ENCODE measurements around the gene NR6A1. TPM values are rescaled to one million over a fixed set of nuclear protein-coding genes. Genes with fewer than 3 reads are reported as not detected.

The NR6A1 gene
- total and polyA plus RNA-seq, 2 of the 13 experiments (the other 11 are each of a cell fraction or from before 2014, with no cell fraction given), result 28.1 to 31.5 TPM

DNA sequence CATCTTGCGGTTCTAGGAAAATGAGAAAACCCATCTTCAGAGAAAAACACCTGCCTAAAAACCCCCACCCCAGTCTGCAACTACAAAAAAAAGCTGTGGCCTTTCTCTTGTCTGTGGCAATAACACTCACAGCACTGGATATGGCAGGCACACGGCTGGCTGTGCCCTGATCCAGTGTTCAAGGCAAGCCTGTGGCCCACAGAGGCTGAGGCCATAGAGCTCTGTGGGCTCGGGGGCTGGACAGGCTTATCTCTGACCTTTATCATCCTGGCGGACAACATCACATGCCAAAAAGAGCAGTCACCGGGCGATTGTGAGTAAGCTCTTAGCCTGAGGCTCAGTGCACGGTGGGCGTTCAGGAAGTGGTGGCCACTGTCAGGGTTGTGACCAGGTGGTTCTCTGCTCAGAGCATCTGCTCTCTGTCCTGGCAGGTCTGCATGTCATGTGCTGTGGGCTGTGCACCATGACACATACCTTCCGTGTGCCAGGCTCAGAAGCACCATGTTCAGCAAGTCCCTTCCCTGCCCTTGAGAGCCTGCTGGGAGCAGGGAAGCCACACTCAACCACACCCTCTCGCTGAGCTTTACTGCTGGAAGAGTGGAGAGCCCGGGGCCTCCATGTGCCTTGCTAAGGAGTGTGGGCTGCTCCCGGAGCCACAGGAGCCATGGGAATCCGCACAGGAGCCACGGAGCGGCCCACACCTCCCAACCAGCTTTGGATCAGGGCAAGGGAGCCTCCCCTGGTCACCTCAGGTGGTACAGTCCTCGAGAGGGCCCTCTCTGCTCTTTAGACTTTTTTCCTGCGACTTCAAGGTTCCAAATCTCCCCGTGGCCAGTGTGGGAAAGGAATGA is 47.5 kb upstream of the NR6A1 start (continued):
- TF ChIP-seq, protein P1, sequence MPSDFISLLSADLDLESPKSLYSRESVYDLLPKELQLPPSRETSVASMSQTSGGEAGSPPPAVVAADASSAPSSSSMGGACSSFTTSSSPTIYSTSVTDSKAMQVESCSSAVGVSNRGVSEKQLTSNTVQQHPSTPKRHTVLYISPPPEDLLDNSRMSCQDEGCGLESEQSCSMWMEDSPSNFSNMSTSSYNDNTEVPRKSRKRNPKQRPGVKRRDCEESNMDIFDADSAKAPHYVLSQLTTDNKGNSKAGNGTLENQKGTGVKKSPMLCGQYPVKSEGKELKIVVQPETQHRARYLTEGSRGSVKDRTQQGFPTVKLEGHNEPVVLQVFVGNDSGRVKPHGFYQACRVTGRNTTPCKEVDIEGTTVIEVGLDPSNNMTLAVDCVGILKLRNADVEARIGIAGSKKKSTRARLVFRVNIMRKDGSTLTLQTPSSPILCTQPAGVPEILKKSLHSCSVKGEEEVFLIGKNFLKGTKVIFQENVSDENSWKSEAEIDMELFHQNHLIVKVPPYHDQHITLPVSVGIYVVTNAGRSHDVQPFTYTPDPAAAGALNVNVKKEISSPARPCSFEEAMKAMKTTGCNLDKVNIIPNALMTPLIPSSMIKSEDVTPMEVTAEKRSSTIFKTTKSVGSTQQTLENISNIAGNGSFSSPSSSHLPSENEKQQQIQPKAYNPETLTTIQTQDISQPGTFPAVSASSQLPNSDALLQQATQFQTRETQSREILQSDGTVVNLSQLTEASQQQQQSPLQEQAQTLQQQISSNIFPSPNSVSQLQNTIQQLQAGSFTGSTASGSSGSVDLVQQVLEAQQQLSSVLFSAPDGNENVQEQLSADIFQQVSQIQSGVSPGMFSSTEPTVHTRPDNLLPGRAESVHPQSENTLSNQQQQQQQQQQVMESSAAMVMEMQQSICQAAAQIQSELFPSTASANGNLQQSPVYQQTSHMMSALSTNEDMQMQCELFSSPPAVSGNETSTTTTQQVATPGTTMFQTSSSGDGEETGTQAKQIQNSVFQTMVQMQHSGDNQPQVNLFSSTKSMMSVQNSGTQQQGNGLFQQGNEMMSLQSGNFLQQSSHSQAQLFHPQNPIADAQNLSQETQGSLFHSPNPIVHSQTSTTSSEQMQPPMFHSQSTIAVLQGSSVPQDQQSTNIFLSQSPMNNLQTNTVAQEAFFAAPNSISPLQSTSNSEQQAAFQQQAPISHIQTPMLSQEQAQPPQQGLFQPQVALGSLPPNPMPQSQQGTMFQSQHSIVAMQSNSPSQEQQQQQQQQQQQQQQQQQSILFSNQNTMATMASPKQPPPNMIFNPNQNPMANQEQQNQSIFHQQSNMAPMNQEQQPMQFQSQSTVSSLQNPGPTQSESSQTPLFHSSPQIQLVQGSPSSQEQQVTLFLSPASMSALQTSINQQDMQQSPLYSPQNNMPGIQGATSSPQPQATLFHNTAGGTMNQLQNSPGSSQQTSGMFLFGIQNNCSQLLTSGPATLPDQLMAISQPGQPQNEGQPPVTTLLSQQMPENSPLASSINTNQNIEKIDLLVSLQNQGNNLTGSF (CRISPR knock-in tag; IDR thresholded peaks at IDR 0.05), result 0 out of 2 replicates have a peak, but pooled peaks have one; percentile 66
- TF ChIP-seq ZNF430 (CRISPR knock-in tag; IDR thresholded peaks at IDR 0.05) (0 out of 2 replicates have a peak, but pooled peaks have one; percentile 43), STAG1 (CRISPR knock-in tag; IDR thresholded peaks at IDR 0.05) (peak; percentile 26; the same call in 1 of the 2 replicates), TEF (CRISPR knock-in tag; IDR thresholded peaks at IDR 0.05) (peak; percentile 31; the same call in 1 of the 2 replicates), ZSCAN31 (CRISPR knock-in tag; IDR thresholded peaks at IDR 0.05; ENCODE audit: low read depth) (0 out of 2 replicates have a peak, but pooled peaks have one; percentile 57), ZNF292 (CRISPR knock-in tag; IDR thresholded peaks at IDR 0.05; ENCODE audit: borderline replicate concordance, low read depth) (peak; percentile 86), KMT2B (CRISPR knock-in tag; IDR thresholded peaks at IDR 0.05) (peak; percentile 69), RCOR2 (CRISPR knock-in tag; IDR thresholded peaks at IDR 0.05) (peak; percentile 20; the same call in 1 of the 2 replicates), ZNF121 (CRISPR knock-in tag; IDR thresholded peaks at IDR 0.05) (peak; percentile 12; the same call in 1 of the 2 replicates), ELF1 (CRISPR knock-in tag; IDR thresholded peaks at IDR 0.05) (peak; percentile 60), ZNF431 (CRISPR knock-in tag; IDR thresholded peaks at IDR 0.05; ENCODE audit: borderline replicate concordance, low read depth) (no peak), NFKB2 (CRISPR knock-in tag; IDR thresholded peaks at IDR 0.05; ENCODE audit: borderline replicate concordance) (0 out of 2 replicates have a peak, but pooled peaks have one; percentile 61), PAX8 (CRISPR knock-in tag; IDR thresholded peaks at IDR 0.05; ENCODE audit: borderline replicate concordance) (0 out of 2 replicates have a peak, but pooled peaks have one; percentile 48), MEIS1 (CRISPR knock-in tag; IDR thresholded peaks at IDR 0.05; ENCODE audit: borderline replicate concordance) (peak; percentile 35; the same call in 1 of the 2 replicates), WIZ (CRISPR knock-in tag; IDR thresholded peaks at IDR 0.05) (0 out of 2 replicates have a peak, but pooled peaks have one; percentile 33), RORA (CRISPR knock-in tag; IDR thresholded peaks at IDR 0.05) (no peak), CSRNP1 (CRISPR knock-in tag; IDR thresholded peaks at IDR 0.05) (no peak), ARHGAP35 (CRISPR knock-in tag; IDR thresholded peaks at IDR 0.05; ENCODE audit: borderline replicate concordance) (peak; percentile 55; the same call in 1 of the 2 replicates), TCF12 (IDR thresholded peaks at IDR 0.05) (no peak), TCF12 (CRISPR knock-in tag; IDR thresholded peaks at IDR 0.05) (no peak), ZFX (CRISPR knock-in tag; IDR thresholded peaks at IDR 0.05; ENCODE audit: low read depth) (peak; percentile 65; the same call in 1 of the 2 replicates), ZNF256 (CRISPR knock-in tag; conservative IDR thresholded peaks at IDR 0.05) (peak; percentile 64)
